HL-60 (cell line): Measurements from ENCODE around the gene ADAM23.

Experiments
- DNase-seq, 2 experiments: peaks; one replicate each; pipeline ENCODE4 v3.0.0-alpha.2; 2010 to 2020; ENCODE audit warnings: low read depth in 1 of 2, low spot score in 1 of 2
- H3K27ac ChIP-seq: fragments of 250-450 bp; sonication (Bioruptor Pico); replicated peaks from 2 replicates; pipeline ENCODE4 v1.5.1; 2020; ENCODE audit warnings: mild to moderate bottlenecking, moderate library complexity
- H3K27me3 ChIP-seq: fragments of 250-450 bp; sonication (Bioruptor Pico); 2 replicates; pipeline ENCODE4 v1.5.1; 2021; ENCODE audit warnings: mild to moderate bottlenecking, moderate library complexity; ENCODE audit not compliant: insufficient read depth, poor library complexity, severe bottlenecking
- H3K4me3 ChIP-seq: replicated peaks from 2 replicates; pipeline ENCODE4 v1.5.1; 2011; ENCODE audit warnings: mild to moderate bottlenecking, control low read depth, low read length; ENCODE audit not compliant: insufficient read depth
- GABPA ChIP-seq: IDR thresholded peaks from 2 replicates; pipeline ENCODE4 v1.6.1; 2012; ENCODE audit warnings: low read depth
- POLR2AphosphoS5 ChIP-seq: IDR thresholded peaks from 2 replicates; pipeline ENCODE4 v1.6.1; 2012; ENCODE audit warnings: low read depth
- SPI1 ChIP-seq: IDR thresholded peaks from 2 replicates; pipeline ENCODE4 v1.6.1; 2012; ENCODE audit warnings: low read depth, mild to moderate bottlenecking, borderline replicate concordance
- TF ChIP-seq, protein P1 (sequence below): IDR thresholded peaks from 2 replicates; pipeline ENCODE4 v1.6.1; 2012; ENCODE audit warnings: low read depth; ENCODE audit not compliant: insufficient replicate concordance
- TF ChIP-seq, protein P2 (sequence below): IDR thresholded peaks from one replicate; pipeline ENCODE4 v1.5.1; 2011; ENCODE audit warnings: low read length, control low read depth, inconsistent platforms; ENCODE audit not compliant: insufficient read depth

Gene ADAM23

DNA sequence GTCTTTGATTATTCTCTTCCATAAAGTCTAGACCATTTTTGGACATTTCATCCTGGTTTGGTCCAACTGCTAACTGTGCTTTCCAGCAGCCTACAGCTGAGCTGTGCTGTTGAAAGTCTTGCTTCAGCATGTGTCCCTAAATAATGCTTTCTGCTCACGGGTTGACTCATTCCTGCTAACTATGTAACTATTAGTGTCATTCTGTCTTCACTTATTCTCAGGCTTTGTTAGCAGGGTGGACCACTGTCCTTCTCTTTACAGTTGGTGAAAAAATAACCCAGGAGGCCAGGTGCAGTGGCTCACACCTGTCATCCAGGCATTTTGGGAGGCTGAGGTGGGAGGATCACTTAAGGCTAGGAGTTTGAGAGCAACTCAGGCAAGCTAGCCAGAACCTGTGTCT, 8.9 kb downstream of the ADAM23 start:
- no peak for DNase-seq
- H3K4me3 ChIP-seq = no peak overlapping the region
- TF ChIP-seq POLR2AphosphoS5 (no peak), SPI1 (no peak), GABPA (no peak)
- TF ChIP-seq, protein P1, sequence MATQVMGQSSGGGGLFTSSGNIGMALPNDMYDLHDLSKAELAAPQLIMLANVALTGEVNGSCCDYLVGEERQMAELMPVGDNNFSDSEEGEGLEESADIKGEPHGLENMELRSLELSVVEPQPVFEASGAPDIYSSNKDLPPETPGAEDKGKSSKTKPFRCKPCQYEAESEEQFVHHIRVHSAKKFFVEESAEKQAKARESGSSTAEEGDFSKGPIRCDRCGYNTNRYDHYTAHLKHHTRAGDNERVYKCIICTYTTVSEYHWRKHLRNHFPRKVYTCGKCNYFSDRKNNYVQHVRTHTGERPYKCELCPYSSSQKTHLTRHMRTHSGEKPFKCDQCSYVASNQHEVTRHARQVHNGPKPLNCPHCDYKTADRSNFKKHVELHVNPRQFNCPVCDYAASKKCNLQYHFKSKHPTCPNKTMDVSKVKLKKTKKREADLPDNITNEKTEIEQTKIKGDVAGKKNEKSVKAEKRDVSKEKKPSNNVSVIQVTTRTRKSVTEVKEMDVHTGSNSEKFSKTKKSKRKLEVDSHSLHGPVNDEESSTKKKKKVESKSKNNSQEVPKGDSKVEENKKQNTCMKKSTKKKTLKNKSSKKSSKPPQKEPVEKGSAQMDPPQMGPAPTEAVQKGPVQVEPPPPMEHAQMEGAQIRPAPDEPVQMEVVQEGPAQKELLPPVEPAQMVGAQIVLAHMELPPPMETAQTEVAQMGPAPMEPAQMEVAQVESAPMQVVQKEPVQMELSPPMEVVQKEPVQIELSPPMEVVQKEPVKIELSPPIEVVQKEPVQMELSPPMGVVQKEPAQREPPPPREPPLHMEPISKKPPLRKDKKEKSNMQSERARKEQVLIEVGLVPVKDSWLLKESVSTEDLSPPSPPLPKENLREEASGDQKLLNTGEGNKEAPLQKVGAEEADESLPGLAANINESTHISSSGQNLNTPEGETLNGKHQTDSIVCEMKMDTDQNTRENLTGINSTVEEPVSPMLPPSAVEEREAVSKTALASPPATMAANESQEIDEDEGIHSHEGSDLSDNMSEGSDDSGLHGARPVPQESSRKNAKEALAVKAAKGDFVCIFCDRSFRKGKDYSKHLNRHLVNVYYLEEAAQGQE = no peak
- TF ChIP-seq, protein P2, sequence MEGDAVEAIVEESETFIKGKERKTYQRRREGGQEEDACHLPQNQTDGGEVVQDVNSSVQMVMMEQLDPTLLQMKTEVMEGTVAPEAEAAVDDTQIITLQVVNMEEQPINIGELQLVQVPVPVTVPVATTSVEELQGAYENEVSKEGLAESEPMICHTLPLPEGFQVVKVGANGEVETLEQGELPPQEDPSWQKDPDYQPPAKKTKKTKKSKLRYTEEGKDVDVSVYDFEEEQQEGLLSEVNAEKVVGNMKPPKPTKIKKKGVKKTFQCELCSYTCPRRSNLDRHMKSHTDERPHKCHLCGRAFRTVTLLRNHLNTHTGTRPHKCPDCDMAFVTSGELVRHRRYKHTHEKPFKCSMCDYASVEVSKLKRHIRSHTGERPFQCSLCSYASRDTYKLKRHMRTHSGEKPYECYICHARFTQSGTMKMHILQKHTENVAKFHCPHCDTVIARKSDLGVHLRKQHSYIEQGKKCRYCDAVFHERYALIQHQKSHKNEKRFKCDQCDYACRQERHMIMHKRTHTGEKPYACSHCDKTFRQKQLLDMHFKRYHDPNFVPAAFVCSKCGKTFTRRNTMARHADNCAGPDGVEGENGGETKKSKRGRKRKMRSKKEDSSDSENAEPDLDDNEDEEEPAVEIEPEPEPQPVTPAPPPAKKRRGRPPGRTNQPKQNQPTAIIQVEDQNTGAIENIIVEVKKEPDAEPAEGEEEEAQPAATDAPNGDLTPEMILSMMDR = no peak
- peaks cover 7% of the 10 kb centered on the region for H3K27me3 ChIP-seq
- no peak overlapping the region for H3K27ac ChIP-seq

DNA sequence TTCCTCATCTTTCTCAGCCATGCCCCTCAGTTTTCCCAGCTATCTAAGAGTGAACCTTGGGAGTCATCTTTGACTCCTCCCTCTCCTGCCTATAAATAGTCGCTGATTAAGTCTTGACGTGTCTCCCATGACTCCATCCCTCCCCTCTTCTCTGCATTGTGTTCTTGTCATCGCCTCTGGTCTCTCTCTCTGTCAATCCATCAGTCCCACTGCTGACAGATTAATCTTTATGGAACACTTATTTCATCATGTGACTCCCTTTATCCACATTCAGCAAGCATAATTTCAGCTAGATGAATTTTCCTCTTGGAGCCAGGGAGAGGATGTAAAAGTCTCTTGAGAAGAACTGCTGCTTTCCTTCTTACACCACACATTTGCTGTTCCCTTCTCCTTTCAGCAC, 9.4 kb downstream of the ADAM23 start:
- DNase-seq = no peak
- H3K4me3 ChIP-seq = no peak overlapping the region
- no peak overlapping the region for H3K27ac ChIP-seq
- peaks cover 2% of the 10 kb centered on the region for H3K27me3 ChIP-seq
- TF ChIP-seq, protein P2 = no peak
- TF ChIP-seq SPI1 (no peak), GABPA (no peak), POLR2AphosphoS5 (no peak)
- TF ChIP-seq, protein P1 = no peak

DNA sequence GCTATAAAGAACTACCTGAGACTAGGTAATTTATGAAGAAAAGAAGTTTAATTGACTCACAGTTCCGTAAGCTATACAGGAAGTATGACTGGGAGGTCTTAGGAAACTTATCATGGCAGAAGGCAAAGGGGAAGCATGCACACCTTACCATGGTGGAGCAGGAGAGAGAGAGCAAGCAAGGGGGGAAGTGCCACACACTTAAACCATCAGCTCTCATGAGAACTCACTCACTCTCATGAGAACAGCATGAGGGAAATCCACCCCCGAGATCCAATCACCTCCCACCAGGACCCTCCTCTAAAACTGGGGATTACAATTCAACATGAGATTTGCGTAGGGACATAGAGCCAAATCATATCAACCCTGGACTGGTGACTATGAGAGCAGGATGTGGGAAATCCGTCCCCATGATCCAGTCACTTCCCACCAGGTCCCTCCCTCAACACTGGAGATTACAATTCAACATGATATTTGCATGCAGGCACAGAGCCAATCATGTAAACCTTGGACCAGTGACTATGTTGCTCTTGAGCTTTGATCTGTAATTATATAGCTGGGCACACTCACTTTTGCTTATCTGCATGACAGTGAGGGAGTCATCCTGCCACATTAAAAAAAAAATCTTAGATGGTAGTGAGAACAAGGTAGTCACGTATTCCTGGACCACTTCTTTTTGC, 12.9 kb downstream of the ADAM23 start:
- Histone ChIP-seq H3K27ac (no peak overlapping the region), H3K4me3 (no peak overlapping the region), H3K27me3 (no peaks in the 10 kb centered on the region)
- DNase-seq = peak in 1 of 2 experiments; percentile 35
- no peak for TF ChIP-seq SPI1
- TF ChIP-seq, protein P1 = no peak
- TF ChIP-seq GABPA = no peak
- TF ChIP-seq, protein P2 = no peak
- TF ChIP-seq POLR2AphosphoS5 = no peak
